ENCODE data around the gene ING2. TPM values are rescaled to one million over a fixed set of nuclear protein-coding genes. Genes with fewer than 3 reads are reported as not detected.
"Not testable (repeated sequence)": the region's sequence is repeated elsewhere in the genome, so short reads cannot be mapped to it uniquely, and the experiment has no call there.

The ING2 gene
- total RNA-seq, 4 donors from 2014 or later, result 15.4 to 16.9 TPM; not detected in 2

DNA sequence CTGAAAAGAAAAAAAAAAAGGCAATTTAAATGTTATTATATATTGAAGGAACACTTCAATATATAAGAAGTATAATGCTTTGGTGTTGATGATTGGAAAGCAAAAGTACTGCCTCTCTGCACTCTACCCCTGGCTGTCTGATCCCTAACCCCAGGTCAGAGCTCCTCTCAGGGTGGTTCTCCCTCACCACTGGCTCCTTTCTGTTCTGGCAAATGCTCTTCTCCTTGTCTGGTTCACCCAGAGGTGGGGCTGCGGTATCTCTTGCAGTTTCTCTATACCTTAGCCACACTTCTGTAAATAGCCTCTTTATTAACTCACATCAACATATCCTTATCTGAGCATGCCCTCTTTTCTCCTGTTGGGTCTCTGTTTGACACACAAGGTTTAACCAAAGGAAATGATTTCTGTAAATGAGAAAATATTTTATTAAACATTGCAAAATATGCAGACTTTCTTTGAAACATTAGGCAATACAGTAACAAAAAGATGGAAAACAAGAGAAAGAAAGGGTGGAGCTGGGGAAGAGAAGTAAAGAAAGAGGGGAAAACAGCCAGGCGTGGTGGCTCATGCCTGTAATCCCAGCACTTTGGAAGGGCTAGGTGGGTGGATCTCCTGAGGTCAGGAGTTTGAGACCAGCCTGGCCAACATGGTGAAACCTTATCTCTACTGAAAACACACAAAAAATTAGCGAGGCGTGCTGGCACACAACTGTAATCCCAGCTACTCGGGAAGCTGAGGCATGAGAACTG, 45.7 kb downstream of the ING2 start:
- Histone ChIP-seq H3K4me3 (no peak overlapping the region), H3K27me3 (peaks cover 27% of the 10 kb centered on the region), H3K9me3 (no peaks in the 10 kb centered on the region), H3K4me1 (no peaks in the 10 kb centered on the region), H3K36me3 (no peaks in the 10 kb centered on the region), H3K27ac (no peak overlapping the region)
- intact Hi-C loops (cut with DNase I; ENCODE audit: low total_unique reads), result no loop called here
- DNase-seq, result no peak
- TF ChIP-seq EP300 (IDR thresholded peaks at IDR 0.05; ENCODE audit: low read depth), result no peak
- in situ Hi-C loops (cut with MboI; ENCODE audit: low pct_ligation_motif_present in 1 of 4, low pct_unique_long_range_greater_than_20kb in 1 of 4, low sequenced_read_pairs in 3 of 4), result no loop called here
- 78 to 96% methylated on average over 3 to 5 of the region's 5 CpGs for WGBS, 2 donors (ENCODE audit: low coverage in 1 of 2)

DNA sequence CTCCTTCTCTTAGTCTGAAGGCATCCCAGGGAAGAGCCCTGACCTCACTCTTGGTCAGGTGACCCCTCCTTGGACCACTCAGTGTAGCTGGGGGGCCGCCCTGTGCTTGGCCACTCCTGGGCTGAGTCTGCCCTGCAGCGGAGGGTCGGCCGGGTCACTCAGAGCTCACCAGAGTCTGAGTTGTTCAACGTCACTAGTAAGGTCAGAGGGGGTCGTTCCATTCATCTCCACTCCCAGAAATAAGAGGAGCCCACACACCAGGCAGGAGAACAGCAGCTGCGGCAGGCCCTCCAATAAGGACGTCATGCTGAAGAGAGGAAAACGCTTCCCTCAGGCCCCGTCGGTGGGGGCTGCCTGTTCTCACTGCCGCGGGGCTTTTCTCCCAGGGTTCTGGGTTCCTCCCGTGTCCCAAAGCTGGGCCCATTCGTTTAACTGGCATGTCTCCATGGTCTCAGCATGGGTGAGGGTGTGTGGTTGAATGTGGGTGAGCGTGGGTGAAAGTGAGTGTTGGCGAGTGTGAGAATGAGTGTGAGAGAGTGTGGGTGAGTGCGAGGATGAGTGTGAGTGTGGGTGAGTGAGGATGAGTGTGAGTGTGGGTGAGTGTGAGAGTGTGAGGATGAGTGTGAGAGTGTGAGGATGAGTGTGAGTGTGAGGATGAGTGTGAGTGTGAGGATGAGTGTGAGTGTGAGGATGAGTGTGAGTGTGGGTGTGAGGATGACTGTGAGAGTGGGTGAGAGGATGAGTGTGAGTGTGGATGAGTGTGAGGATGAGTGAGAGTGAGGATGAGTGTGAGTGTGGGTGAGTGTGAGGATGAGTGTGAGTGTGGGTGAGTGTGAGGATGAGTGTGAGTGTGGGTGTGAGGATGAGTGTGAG, 47.7 kb downstream of the ING2 start:
- DNase-seq, result no peak
- in situ Hi-C loops (cut with MboI; ENCODE audit: low pct_ligation_motif_present in 1 of 4, low pct_unique_long_range_greater_than_20kb in 1 of 4, low sequenced_read_pairs in 3 of 4), result no loop called here
- H3K27ac ChIP-seq, result no peak overlapping the region
- H3K4me3 ChIP-seq, result no peak overlapping the region
- H3K9me3 ChIP-seq, result no peaks in the 10 kb centered on the region
- intact Hi-C loops (cut with DNase I; ENCODE audit: low total_unique reads), result no loop called here
- H3K36me3 ChIP-seq, result no peaks in the 10 kb centered on the region
- H3K4me1 ChIP-seq, result no peaks in the 10 kb centered on the region
- 85% methylated on average over 18 of the region's 18 CpGs; no CpG with 5 or more reads in 1 of the 2 donors for WGBS, 2 donors (ENCODE audit: low coverage in 1 of 2)
- TF ChIP-seq EP300 (IDR thresholded peaks at IDR 0.05; ENCODE audit: low read depth) (no peak), POLR2A (IDR thresholded peaks at IDR 0.05) (no peak), POLR2AphosphoS5 (IDR thresholded peaks at IDR 0.05) (no peak)
- TF ChIP-seq, protein P1, sequence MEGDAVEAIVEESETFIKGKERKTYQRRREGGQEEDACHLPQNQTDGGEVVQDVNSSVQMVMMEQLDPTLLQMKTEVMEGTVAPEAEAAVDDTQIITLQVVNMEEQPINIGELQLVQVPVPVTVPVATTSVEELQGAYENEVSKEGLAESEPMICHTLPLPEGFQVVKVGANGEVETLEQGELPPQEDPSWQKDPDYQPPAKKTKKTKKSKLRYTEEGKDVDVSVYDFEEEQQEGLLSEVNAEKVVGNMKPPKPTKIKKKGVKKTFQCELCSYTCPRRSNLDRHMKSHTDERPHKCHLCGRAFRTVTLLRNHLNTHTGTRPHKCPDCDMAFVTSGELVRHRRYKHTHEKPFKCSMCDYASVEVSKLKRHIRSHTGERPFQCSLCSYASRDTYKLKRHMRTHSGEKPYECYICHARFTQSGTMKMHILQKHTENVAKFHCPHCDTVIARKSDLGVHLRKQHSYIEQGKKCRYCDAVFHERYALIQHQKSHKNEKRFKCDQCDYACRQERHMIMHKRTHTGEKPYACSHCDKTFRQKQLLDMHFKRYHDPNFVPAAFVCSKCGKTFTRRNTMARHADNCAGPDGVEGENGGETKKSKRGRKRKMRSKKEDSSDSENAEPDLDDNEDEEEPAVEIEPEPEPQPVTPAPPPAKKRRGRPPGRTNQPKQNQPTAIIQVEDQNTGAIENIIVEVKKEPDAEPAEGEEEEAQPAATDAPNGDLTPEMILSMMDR (IDR thresholded peaks at IDR 0.05), result no peak
- peaks cover 23% of the 10 kb centered on the region for H3K27me3 ChIP-seq

DNA sequence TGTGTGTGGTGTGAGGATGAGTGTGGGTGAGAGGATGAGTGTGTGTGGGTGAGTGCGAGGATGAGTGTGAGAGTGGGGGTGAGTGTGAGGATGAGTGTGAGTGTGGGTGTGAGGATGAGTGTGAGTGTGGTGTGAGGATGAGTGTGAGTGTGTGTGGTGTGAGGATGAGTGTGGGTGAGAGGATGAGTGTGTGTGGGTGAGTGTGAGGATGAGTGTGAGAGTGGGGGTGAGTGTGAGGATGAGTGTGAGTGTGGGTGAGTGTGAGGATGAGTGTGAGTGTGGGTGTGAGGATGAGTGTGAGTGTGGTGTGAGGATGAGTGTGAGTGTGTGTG, 48.3 kb downstream of the ING2 start:
- intact Hi-C loops (cut with DNase I; ENCODE audit: low total_unique reads); H3K4me3 ChIP-seq; H3K27ac ChIP-seq; H3K9me3 ChIP-seq; DNase-seq; H3K36me3 ChIP-seq; H3K4me1 ChIP-seq; in situ Hi-C loops (cut with MboI; ENCODE audit: low pct_ligation_motif_present in 1 of 4, low pct_unique_long_range_greater_than_20kb in 1 of 4, low sequenced_read_pairs in 3 of 4): not testable (repeated sequence)
- H3K27me3 ChIP-seq, result peaks cover 23% of the 10 kb centered on the region
- no CpG with 5 or more reads among the region's 1 CpG for WGBS, 2 donors (ENCODE audit: low coverage in 1 of 2)

DNA sequence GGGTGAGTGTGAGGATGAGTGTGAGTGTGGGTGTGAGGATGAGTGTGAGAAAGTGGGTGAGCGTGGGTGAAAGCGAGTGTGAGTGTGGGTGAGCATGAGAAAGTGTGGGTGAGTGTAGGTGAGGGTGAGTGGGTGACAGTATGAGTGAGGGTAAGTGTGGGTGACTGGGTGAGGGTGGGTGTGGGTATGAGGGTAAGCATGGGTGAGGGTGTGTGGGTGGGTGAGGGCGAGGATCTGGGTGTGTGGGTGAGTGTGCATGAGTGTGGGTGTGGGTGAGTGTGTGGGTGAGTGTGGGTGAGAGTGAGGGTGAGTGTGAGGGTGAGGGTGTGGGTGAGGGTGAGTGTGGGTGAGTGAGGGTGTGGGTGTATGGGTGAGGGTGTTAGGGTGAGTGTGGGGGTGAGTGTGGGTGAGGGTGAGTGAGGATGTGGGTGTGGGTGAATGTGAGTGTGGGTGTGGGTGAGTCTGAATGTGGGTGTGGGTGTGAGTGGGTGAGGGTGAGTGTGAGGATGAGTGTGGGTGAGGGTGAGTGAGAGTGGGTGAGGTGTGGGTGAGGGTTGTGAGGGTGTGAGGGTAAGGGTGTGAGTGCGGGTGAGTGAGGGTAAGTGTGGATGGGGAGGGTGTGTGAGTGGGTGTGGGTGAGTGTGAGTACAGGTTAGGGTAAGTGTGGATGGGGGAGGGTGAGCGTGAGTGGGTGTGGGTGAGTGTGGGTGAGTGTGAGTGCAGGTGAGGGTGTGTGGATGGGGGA, 48.9 kb downstream of the ING2 start:
- intact Hi-C loops (cut with DNase I; ENCODE audit: low total_unique reads), result no loop called here
- in situ Hi-C loops (cut with MboI; ENCODE audit: low pct_ligation_motif_present in 1 of 4, low pct_unique_long_range_greater_than_20kb in 1 of 4, low sequenced_read_pairs in 3 of 4), result no loop called here
- Histone ChIP-seq H3K36me3 (no peaks in the 10 kb centered on the region), H3K4me3 (no peak overlapping the region), H3K27me3 (peaks cover 18% of the 10 kb centered on the region), H3K4me1 (no peaks in the 10 kb centered on the region), H3K27ac (no peak overlapping the region), H3K9me3 (no peaks in the 10 kb centered on the region)
- no peak for DNase-seq
- no peak for TF ChIP-seq EP300 (IDR thresholded peaks at IDR 0.05; ENCODE audit: low read depth)
- no peak for TF ChIP-seq POLR2AphosphoS5 (IDR thresholded peaks at IDR 0.05)
- TF ChIP-seq, protein P1 (IDR thresholded peaks at IDR 0.05), result no peak
- 78 to 84% methylated on average over 5 of the region's 5 CpGs for WGBS, 2 donors (ENCODE audit: low coverage in 1 of 2)

DNA sequence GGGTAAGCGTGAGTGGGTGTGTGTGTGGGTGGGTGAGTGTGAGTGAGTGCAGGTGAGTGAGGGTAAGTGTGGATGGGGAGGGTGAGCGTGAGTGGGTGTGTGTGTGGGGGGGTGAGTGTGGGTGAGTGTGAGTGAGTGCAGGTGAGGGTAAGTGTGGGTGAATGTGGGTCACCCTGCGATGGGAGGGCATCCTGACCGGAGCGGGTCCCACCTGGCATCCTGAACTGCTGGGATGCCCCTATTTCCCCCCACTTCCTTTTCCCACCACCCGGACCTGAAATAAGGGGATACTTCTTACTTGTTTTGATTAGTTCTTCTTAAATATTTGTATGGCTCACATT, 49.5 kb downstream of the ING2 start:
- intact Hi-C loops (cut with DNase I; ENCODE audit: low total_unique reads), result no loop called here
- 62 to 66% methylated on average over 5 to 6 of the region's 6 CpGs for WGBS, 2 donors (ENCODE audit: low coverage in 1 of 2)
- no peak for DNase-seq
- TF ChIP-seq POLR2A (IDR thresholded peaks at IDR 0.05) (no peak), POLR2AphosphoS5 (IDR thresholded peaks at IDR 0.05) (no peak), EP300 (IDR thresholded peaks at IDR 0.05; ENCODE audit: low read depth) (no peak)
- TF ChIP-seq, protein P1 (IDR thresholded peaks at IDR 0.05), result no peak
- no peak overlapping the region for H3K4me3 ChIP-seq
- no peaks in the 10 kb centered on the region for H3K9me3 ChIP-seq
- H3K27me3 ChIP-seq, result peaks cover 14% of the 10 kb centered on the region
- no peak overlapping the region for H3K27ac ChIP-seq
- H3K4me1 ChIP-seq, result no peaks in the 10 kb centered on the region
- in situ Hi-C loops (cut with MboI; ENCODE audit: low pct_ligation_motif_present in 1 of 4, low pct_unique_long_range_greater_than_20kb in 1 of 4, low sequenced_read_pairs in 3 of 4), result no loop called here
- H3K36me3 ChIP-seq, result no peaks in the 10 kb centered on the region

Measured in transverse colon (tissue), 4 donors.